Smooth muscle cell (in vitro differentiated cells): ENCODE data around the gene UTP11. TPM values are rescaled to one million over a fixed set of nuclear protein-coding genes. Genes with fewer than 3 reads are reported as not detected.

ENCODE experiments used
- DNase-seq: peaks from one replicate; lab custom pipeline; 2025; ENCODE audit not compliant: unreplicated experiment; lab: John Stamatoyannopoulos, UW
- H2AFZ ChIP-seq: fragments of 200-600 bp; sonication (generic); 2 replicates; pipeline ENCODE4 v1.6.0; 2016; ENCODE audit warnings: antibody characterized with exemption, low read depth, mild to moderate bottlenecking
- H3F3A ChIP-seq: fragments of 200-600 bp; sonication (generic); 2 replicates; pipeline ENCODE4 v1.6.0; 2017; ENCODE audit warnings: antibody characterized with exemption, low read depth
- H3K27ac ChIP-seq: fragments of 200-600 bp; sonication (generic); 2 replicates; pipeline ENCODE4 v1.5.1; 2016; ENCODE audit warnings: low read depth, mild to moderate bottlenecking
- H3K27me3 ChIP-seq: fragments of 200-600 bp; sonication (generic); 2 replicates; pipeline ENCODE4 v1.6.1; 2016; ENCODE audit warnings: low read depth, mild to moderate bottlenecking
- H3K36me3 ChIP-seq: fragments of 200-600 bp; sonication (generic); 2 replicates; pipeline ENCODE4 v1.5.1; 2016; ENCODE audit warnings: low read depth
- H3K4me1 ChIP-seq: fragments of 200-600 bp; sonication (generic); 2 replicates; pipeline ENCODE4 v1.5.1; 2016; ENCODE audit warnings: low read depth
- H3K4me2 ChIP-seq: fragments of 200-600 bp; sonication (generic); 2 replicates; pipeline ENCODE4 v1.6.0; 2016; ENCODE audit warnings: mild to moderate bottlenecking
- H3K4me3 ChIP-seq: fragments of 200-600 bp; sonication (generic); 2 replicates; pipeline ENCODE4 v1.5.1; 2016; ENCODE audit warnings: mild to moderate bottlenecking
- H3K79me2 ChIP-seq: fragments of 200-600 bp; sonication (generic); 2 replicates; pipeline ENCODE4 v1.6.0; 2016; ENCODE audit warnings: low read depth, mild to moderate bottlenecking
- H3K9ac ChIP-seq: fragments of 200-600 bp; sonication (generic); 2 replicates; pipeline ENCODE4 v1.6.0; 2016; ENCODE audit warnings: low read depth
- H3K9me3 ChIP-seq: fragments of 200-600 bp; sonication (generic); replicated peaks from 2 replicates; pipeline ENCODE4 v1.5.1; 2016; ENCODE audit warnings: low read depth
- H4K20me1 ChIP-seq: fragments of 200-600 bp; sonication (generic); 2 replicates; pipeline ENCODE4 v1.6.0; 2016; ENCODE audit warnings: low read depth
- WGBS: methylation state at CpG from one replicate; pipeline ENCODE4 v1.1.7; 2016; ENCODE audit warnings: low lambda C conversion rate; 5-methylcytosine and 5-hydroxymethylcytosine counted together
- polyA plus RNA-seq: library from polyadenylated mRNA; unstranded; fragments of >200 nt; fragmentation: Nextera tagmentation; extraction: Ambion mirVana; gene quantifications from 2 replicates; pipeline ENCODE4 v1.2.1, GENCODE V29; 2016
- total RNA-seq: library from RNA; depleted of rRNA; stranded (reverse); fragments of >200 nt; gene quantifications from 2 replicates; pipeline ENCODE4 v1.2.3, GENCODE V29; 2014
- TF ChIP-seq, protein P1 (sequence below): fragments of 200-600 bp; sonication (generic); IDR thresholded peaks from 2 replicates; pipeline ENCODE4 v1.5.1; 2017; ENCODE audit warnings: borderline replicate concordance, mild to moderate bottlenecking, antibody characterized with exemption; ENCODE audit not compliant: insufficient read depth, poor library complexity, severe bottlenecking

UTP11 gene
- total and polyA plus RNA-seq, 2 experiments from 2014 or later = 43.7 to 72.4 TPM

DNA sequence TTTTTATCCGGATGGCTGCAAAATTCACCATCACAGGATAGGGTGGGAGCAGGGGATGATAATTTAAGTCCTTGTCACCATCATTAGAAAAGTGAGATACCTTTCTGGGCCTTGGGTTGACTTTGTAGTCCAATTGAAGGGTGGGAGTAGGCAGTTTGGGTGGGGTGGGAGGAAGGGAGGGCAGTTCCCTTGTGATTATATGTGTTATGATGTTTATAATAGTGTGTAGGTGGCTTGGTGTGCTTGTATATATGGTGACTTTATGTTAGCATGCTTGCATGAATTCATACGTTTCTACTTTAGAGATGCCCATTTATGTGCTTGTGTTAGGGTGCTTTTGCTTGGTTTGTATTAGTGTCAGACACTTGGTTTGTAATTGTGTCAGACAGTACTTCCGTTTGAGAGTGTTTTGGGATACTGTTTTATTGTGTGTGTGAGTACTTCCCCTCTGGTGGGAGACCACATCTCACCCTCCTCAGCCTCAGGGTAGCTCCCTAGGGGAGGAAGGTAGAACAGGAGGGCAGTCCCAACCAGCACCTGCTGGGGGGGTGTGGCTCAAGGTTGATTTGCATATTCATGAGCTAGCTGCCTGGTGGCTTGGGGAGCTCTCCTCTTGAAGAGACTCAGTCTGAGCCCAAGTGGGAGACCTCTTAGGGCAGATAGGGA, 40.3 kb downstream of the UTP11 start:
- H3F3A ChIP-seq = no peaks in the 10 kb centered on the region
- no peaks in the 10 kb centered on the region for H4K20me1 ChIP-seq
- H3K4me3 ChIP-seq = no peak overlapping the region
- H3K79me2 ChIP-seq = no peaks in the 10 kb centered on the region
- H3K36me3 ChIP-seq = no peaks in the 10 kb centered on the region
- no peak overlapping the region for H2AFZ ChIP-seq
- no peak overlapping the region for H3K9ac ChIP-seq
- peaks cover 22% of the 10 kb centered on the region for H3K4me1 ChIP-seq
- WGBS = 72% methylated on average over 3 of the region's 3 CpGs
- H3K27me3 ChIP-seq = peaks cover 33% of the 10 kb centered on the region
- DNase-seq = no peak
- no peak overlapping the region for H3K27ac ChIP-seq
- no peak overlapping the region for H3K4me2 ChIP-seq
- no peaks in the 10 kb centered on the region for H3K9me3 ChIP-seq
- TF ChIP-seq, protein P1, sequence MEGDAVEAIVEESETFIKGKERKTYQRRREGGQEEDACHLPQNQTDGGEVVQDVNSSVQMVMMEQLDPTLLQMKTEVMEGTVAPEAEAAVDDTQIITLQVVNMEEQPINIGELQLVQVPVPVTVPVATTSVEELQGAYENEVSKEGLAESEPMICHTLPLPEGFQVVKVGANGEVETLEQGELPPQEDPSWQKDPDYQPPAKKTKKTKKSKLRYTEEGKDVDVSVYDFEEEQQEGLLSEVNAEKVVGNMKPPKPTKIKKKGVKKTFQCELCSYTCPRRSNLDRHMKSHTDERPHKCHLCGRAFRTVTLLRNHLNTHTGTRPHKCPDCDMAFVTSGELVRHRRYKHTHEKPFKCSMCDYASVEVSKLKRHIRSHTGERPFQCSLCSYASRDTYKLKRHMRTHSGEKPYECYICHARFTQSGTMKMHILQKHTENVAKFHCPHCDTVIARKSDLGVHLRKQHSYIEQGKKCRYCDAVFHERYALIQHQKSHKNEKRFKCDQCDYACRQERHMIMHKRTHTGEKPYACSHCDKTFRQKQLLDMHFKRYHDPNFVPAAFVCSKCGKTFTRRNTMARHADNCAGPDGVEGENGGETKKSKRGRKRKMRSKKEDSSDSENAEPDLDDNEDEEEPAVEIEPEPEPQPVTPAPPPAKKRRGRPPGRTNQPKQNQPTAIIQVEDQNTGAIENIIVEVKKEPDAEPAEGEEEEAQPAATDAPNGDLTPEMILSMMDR = no peak

DNA sequence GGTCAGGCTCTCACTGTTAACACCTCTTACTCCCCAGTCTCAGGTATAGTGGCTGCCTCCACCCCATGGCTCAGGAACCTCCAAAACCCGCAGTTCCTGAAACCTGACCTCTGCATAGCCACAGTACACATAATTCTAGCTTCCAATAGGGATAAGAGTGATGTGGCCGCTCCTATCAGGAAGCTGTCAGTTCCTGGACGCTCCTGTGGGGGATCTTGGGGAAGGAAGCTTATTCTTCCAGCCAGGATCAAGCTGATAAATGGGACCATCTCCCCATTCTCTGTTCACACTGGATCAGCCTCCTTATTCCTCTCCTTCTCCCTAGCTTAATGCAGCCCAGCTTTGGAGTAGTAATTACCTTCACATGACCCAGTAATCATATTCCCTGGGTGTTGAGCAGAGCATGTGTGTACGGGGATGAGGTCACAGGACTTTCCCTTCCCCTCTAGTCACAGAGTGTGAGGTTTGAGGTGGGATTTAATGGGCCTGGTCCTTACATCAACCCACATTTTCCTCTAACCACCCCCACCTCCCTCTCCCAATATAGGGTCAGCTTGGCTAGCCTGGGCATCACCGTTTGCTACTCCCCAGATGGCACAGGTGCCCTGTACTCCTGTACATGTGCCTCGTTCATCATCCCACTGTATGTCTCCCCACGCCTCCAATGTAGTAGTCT, 41.0 kb downstream of the UTP11 start:
- no peak overlapping the region for H3K4me2 ChIP-seq
- H3K36me3 ChIP-seq = no peaks in the 10 kb centered on the region
- H3K9me3 ChIP-seq = no peaks in the 10 kb centered on the region
- no peaks in the 10 kb centered on the region for H3F3A ChIP-seq
- no peaks in the 10 kb centered on the region for H4K20me1 ChIP-seq
- no peak overlapping the region for H3K4me3 ChIP-seq
- TF ChIP-seq, protein P1 = no peak
- no peak for DNase-seq
- no peak overlapping the region for H2AFZ ChIP-seq
- H3K79me2 ChIP-seq = no peaks in the 10 kb centered on the region
- peaks cover 20% of the 10 kb centered on the region for H3K4me1 ChIP-seq
- no peak overlapping the region for H3K27ac ChIP-seq
- 67% methylated on average over 7 of the region's 7 CpGs for WGBS
- H3K9ac ChIP-seq = no peak overlapping the region
- peaks cover 27% of the 10 kb centered on the region for H3K27me3 ChIP-seq

DNA sequence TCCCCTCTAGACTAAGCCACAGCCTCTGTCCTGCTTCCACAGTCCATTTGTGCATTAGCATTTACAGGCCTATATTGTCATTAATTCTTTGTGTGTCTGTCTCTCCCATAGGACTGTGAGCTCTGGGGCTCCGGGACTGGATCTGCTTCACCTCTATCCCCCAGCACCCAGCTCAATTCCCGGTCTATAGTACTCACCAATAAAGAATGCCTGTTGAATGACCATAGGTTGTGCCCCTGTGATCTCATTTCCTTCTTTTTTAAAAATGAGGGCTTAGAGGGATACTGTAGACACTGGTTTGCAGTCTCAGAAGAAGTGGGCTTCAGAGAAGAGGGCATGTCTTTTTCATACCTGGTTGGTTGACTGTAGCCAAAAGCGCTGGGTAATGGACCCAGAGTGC, 42.9 kb downstream of the UTP11 start:
- Histone ChIP-seq H4K20me1 (no peaks in the 10 kb centered on the region), H3K4me1 (peaks cover 17% of the 10 kb centered on the region), H3K27ac (no peak overlapping the region), H3F3A (no peaks in the 10 kb centered on the region), H3K79me2 (no peaks in the 10 kb centered on the region), H3K36me3 (no peaks in the 10 kb centered on the region), H3K9me3 (no peaks in the 10 kb centered on the region), H3K4me3 (no peak overlapping the region), H3K4me2 (no peak overlapping the region), H2AFZ (no peak overlapping the region), H3K9ac (no peak overlapping the region), H3K27me3 (peaks cover 15% of the 10 kb centered on the region)
- 91% methylated on average over 3 of the region's 3 CpGs for WGBS
- TF ChIP-seq, protein P1 = no peak
- no peak for DNase-seq
